ENCODE results near the gene UBAP1L.

UBAP1L gene

DNA sequence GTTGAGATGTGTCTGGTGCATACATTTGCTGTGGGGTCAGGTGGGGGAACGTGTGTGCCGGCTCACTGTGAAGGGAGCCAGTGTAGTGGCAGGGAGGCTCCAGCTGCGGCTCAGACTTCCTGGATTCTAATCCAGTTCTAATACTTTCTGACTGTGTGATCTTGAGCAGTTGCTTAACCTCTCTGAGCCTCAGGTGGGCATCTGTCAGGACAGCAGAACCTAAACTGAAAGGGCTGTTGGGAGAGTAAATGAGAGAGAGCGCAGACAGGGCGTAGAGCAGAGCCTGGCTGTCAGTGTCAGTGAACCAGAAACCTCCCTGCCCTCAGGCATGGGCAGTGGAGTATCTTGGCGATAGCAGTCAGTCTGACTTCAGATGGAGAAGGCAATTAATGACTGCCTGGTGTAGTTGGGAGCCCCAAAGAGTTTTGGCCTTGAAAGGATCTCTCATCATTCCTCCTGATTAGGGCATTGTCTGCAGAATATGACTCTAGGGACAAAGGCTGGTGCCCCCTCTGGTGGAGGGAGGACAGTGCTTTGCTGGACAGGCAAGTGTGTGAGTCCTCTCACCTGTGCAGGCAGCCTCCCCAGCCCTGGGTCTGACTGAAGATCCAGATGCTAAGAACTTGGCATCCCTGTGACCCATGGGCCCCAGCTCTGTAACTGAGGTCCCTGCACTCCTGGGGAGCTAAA, 28.9 kb downstream of the UBAP1L start:
- TF ChIP-seq CTCF (IDR thresholded peaks at IDR 0.05; ENCODE audit: low read depth, low read length): peak; percentile 49
- no peak for DNase-seq (ENCODE audit: extremely low read depth, low read depth)

DNA sequence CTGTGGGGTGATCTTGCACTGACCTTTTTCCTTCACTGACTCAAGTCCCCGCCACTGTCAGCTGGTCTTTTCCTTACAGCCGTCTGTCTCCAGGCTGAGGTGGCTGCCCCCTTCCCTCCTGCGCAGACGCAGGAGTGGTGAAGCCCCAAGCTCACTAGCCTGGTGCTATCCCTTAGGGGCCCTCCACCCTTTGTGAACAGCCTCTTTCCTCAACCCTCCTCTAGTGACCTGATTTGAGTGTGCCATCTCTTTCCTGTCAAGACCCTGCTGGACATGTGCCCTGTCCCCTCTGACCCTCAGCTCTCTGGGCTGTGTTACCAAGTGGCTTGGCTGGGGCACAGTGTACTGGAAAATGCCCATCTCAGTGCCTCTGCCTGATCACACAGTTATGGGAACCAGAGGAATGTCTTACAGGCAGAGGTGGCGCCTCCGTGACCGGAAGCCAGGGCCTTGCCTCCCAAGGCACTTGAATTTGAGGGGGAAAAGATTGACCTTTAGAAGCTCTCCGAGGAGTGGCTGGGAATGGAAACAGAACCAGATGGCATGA, 29.7 kb downstream of the UBAP1L start:
- no peak for TF ChIP-seq CTCF (IDR thresholded peaks at IDR 0.05; ENCODE audit: low read depth, low read length)
- no peak for DNase-seq (ENCODE audit: extremely low read depth, low read depth)

DNA sequence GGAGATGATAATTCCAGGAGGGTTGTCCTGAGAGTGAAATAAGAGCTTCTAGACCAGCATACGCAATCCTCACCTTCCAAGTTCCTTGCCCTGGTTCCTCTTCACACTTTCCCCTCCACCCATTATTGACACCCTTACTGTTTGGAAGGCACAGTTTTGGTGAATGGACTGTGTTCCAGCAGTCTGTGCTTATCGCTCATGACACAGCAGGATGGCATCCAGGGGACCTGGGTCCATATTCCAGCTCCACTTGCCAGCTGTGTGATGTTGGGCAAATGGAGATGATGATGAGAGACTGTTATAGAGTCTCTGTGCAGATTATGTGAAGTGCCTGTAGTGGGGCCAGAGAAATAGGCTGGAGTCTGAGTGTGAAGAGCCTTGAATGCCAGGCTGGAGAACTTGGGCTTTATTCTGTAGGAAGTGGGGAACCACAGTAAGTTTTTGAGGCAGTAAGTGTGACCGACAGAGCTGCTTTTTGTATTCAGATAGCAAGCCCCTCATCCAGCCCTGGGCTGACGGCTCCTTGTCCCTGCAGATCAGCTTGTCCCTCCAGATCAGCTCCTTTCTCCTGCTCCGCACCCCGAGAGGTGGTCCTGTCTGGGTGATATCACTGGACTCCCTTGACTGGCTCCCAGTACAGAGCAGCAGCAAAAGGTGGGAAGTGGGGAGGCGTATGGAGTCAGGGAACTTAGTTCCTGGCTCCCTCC, 30.3 kb downstream of the UBAP1L start:
- TF ChIP-seq CTCF (IDR thresholded peaks at IDR 0.05; ENCODE audit: low read depth, low read length): no peak
- no peak for DNase-seq (ENCODE audit: extremely low read depth, low read depth)

- no peak for DNase-seq (ENCODE audit: extremely low read depth, low read depth)
- TF ChIP-seq CTCF (IDR thresholded peaks at IDR 0.05; ENCODE audit: low read depth, low read length): peak; percentile 48
Measured at GRCh38 chr15:65083262-65083701, 31.7 kb downstream of the UBAP1L start.

GRCh38 chr15:65082303-65082953, 32.6 kb downstream of the UBAP1L start:
- DNase-seq (ENCODE audit: extremely low read depth, low read depth): no peak

DNA sequence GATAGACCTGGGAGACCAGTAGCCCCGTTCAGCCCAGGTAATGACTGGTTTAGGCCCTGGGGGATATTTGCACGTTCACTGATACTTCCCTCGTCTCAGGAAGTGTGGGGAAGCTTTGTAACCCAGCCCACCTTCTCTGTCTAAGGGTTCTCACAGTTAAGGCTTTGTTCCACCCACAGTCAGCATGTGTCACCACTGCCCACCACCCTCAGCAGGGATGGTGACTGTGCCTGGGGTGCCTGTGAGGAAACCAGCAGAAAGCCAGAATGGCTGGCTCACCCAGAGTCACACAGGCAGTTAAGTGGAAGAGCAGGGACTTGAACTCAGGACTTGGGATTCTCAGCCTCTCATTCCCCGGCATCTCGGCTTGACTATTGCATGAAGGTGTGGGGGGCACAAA, 33.2 kb downstream of the UBAP1L start:
- no peak for TF ChIP-seq CTCF (IDR thresholded peaks at IDR 0.05; ENCODE audit: low read depth, low read length)
- no peak for DNase-seq (ENCODE audit: extremely low read depth, low read depth)

More at GRCh38 chr15:65082303-65082953, 32.6 kb downstream of the UBAP1L start:
- no peak for TF ChIP-seq CTCF (IDR thresholded peaks at IDR 0.05; ENCODE audit: low read depth, low read length)

DNA sequence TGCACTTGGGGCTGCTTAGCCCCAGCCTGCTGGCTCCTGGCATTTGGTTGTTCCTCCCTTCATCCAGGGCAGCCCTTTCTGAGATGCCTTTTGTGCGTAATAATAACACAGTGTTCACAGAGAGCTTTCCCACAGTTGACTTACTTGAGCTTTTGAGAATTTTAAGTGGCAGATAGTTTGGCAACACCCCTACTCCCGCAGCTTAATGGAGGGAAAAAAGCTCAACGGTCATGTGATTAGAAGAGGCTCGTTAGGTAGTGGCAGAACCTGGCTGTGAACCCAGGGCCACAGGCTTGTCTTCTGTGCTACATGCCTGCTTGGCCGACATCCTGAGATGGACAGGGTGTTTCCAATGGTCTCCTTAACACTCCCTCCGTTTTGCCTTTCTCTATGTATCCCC, 33.7 kb downstream of the UBAP1L start:
- DNase-seq (ENCODE audit: extremely low read depth, low read depth): no peak
- TF ChIP-seq CTCF (IDR thresholded peaks at IDR 0.05; ENCODE audit: low read depth, low read length): no peak
